ENCODE data around the gene AGAP1.

Gene AGAP1

GRCh38 chr2:235575431-235575830 is 81.6 kb downstream of the AGAP1 start:
- TF ChIP-seq, protein P1, sequence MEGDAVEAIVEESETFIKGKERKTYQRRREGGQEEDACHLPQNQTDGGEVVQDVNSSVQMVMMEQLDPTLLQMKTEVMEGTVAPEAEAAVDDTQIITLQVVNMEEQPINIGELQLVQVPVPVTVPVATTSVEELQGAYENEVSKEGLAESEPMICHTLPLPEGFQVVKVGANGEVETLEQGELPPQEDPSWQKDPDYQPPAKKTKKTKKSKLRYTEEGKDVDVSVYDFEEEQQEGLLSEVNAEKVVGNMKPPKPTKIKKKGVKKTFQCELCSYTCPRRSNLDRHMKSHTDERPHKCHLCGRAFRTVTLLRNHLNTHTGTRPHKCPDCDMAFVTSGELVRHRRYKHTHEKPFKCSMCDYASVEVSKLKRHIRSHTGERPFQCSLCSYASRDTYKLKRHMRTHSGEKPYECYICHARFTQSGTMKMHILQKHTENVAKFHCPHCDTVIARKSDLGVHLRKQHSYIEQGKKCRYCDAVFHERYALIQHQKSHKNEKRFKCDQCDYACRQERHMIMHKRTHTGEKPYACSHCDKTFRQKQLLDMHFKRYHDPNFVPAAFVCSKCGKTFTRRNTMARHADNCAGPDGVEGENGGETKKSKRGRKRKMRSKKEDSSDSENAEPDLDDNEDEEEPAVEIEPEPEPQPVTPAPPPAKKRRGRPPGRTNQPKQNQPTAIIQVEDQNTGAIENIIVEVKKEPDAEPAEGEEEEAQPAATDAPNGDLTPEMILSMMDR (IDR thresholded peaks at IDR 0.05) = no peak

DNA sequence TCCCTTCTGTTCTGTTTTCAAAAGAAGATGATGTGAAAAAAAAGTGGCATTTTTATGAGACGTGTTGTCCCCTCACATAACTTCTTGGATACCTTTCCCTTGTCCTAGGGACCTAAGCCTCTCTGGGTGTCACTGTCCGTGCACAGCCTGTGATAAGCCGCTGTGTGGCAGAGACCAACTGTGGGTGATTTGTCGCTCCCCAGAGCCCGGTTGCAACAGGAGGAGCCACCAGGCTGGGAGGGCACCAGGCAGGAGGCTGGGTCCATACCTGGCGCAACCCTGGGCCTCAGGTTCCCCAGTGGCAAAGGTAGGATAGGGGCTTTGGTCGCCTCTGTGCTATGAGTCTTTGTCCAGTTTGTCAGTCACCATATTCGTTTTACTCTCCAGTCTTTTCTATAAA is 82.1 kb downstream of the AGAP1 start:
- TF ChIP-seq, protein P1 (IDR thresholded peaks at IDR 0.05) = no peak

DNA sequence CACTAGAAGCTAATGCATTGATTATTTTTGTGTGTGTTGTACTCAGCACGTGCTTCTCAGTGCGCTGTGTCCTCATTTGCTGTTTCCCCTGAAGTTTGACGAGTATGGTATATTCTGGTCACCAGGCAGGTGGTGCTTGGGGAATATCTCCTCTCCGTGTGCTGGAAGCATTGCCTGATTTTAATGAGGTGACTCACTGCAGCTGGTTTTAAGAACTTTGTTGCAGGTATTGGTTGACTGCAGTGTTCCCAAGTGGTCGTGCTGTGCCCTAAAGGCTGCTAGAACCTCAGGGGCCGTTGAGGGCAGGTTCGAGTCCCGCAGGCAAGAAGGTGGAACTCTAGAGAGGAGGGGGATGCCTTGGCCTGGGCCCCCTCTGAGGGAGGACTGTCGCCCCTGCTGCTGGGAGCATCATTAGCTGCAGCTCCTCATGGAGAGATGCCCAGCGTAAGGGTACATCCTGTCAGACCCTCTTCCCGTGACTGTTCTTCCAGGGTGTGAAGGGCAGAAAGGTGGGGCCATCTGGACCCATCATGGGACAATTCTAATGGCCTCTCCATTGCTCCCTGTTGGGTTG is 82.6 kb downstream of the AGAP1 start:
- TF ChIP-seq, protein P1 (IDR thresholded peaks at IDR 0.05) = no peak

DNA sequence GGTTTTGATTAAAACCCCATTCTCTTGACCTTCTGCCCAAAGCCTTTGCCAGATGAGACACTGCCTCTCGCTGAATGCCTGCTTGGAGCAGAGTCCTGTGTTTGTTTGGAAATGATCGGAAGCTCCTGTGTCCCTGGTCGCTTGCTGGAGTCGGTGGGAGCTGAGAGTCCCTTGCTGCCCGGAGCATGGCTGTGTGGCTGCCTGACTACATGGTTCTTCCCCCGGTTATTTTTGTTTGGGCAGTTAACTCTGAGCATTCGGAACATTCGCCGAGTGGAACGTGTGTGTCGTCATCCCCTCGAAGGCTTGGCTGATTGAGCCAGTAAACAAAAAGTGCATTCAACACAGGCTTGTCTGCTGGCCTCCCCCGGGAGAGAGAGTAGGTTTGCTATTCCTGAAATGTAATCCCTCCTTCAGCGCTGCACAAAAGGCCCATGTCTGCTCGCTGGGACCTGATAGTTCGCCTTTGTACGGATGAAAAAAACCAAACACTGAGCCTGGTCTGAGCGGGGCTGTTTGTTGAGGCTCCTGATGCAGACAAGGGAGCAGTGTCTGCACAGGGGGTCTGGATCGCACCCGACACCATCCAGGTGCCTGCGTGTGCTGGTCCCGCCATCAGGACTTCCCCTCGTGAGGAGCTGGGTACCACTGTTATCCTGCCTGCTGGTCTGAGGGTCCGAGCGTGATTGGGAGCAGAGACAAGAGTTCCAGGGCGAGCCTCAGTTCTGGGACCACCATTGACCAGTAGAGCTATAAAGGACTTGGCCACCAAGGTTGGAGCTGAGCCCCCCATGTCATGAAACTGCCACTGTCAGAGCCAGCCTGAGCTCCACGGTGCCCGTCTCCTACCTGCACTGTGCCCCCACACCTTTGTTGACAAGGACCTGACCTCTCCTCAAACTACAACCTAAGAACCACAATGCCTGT is 83.8 kb downstream of the AGAP1 start:
- TF ChIP-seq, protein P1 (IDR thresholded peaks at IDR 0.05) = no peak

- TF ChIP-seq, protein P1 (IDR thresholded peaks at IDR 0.05) = no peak
Measured at GRCh38 chr2:235579128-235579527, 85.3 kb downstream of the AGAP1 start.

DNA sequence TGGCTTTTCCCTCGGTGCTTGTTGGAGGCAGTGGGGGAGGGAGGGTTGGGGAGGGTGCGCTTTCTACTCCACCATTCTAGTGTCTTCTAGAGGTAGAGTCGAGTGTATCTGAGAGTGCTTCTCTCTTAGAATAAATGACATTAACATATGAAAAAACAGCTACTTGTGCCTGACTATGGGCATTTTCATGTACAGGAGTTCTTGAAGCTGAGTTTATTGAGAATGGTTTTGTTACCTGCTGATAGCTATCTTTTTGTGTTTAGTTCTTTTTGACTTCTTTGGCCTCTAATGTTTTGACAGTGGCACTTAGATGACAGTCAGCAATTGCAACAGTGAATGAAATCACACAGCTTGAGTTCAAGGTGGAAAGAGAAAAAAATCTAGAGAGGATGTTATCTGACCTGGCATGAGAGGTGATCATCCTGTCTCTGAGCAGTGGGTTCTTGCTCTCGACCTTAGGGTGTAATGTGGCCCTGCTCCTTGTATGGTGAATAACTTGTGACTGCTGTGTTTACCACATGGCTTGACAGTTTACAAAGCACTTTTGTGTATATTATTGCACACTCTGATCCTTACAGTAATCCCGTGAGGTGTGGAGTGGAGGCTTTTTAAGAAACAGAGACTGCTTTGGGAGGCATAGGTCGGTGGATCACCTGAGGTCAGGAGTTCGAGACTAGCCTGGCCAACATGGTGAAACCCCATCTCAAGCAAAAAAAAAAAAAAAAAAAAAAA is 86.7 kb downstream of the AGAP1 start:
- TF ChIP-seq, protein P1 (IDR thresholded peaks at IDR 0.05) = no peak

DNA sequence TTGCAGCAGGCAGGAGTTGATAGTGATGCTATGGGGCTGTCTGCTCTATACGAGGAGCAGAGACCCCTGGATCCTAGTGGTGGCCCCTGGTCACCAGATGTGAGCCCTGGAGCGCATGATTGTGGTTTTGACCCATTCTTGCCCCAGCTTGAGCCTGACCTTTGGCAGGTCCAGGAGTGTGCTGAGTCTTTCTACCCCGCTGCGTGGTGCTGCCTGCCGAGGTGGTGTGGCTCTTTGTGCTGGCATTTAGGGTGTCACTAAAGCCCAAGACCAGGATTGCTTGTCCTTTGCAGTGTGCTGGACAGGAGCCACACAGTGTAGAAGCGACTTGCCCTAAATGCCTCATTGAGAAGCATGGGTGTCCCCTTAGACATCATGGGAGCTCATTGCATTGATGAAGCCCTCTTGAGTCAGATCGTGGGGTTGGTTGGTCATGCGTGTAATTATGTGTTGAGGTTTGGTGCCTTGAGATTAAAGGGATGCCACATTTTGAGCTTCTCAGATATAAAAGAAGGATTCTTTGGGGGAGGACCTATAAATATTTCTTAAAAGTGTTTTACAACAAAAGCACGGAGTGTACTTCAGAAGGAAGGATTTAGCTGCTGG is 88.3 kb downstream of the AGAP1 start:
- TF ChIP-seq, protein P1 (IDR thresholded peaks at IDR 0.05) = no peak

All from LNCAP (cell line).